ENCODE measurements around the gene CPM. TPM values are rescaled to one million over a fixed set of nuclear protein-coding genes. Genes with fewer than 3 reads are reported as not detected.

The CPM gene
- total and polyA plus RNA-seq, 4 donors, result 14.2 to 65.0 (median 24.0) TPM

- Histone ChIP-seq H3K36me3 (ENCODE audit: control insufficient read depth in 4 of 4, insufficient read depth in 3 of 4, low read depth in 1 of 4, low read length in 3 of 4) (peaks cover 7 to 42% (median 26%) of the 10 kb centered on the region in 4 donors), H3K9me3 (ENCODE audit: control insufficient read depth in 4 of 4, low read length in 3 of 4) (no peaks in the 10 kb centered on the region), H3K4me3 (ENCODE audit: low read depth in 1 of 3, low read length in 3 of 3) (no peak overlapping the region), H3K9ac (ENCODE audit: low read depth in 1 of 2, low read length in 2 of 2) (no peak overlapping the region), H3K4me1 (ENCODE audit: control insufficient read depth in 4 of 4, insufficient read depth in 4 of 4, low read length in 3 of 4) (peaks cover 0 to 11% (median 7%) of the 10 kb centered on the region in 4 donors), H3K27ac (ENCODE audit: low read depth in 1 of 2, low read length in 2 of 2) (no peak overlapping the region), H3K27me3 (ENCODE audit: control insufficient read depth in 4 of 4, insufficient read depth in 4 of 4, low read length in 3 of 4) (no peaks in the 10 kb centered on the region)
- DNase-seq (ENCODE audit: low spot score), result no peak
- TF ChIP-seq HNF4G (IDR thresholded peaks at IDR 0.05) (no peak), SP1 (IDR thresholded peaks at IDR 0.05) (no peak), ATF3 (IDR thresholded peaks at IDR 0.05) (no peak), ZBTB33 (IDR thresholded peaks at IDR 0.05) (no peak), FOXA1 (IDR thresholded peaks at IDR 0.05) (no peak), JUND (IDR thresholded peaks at IDR 0.05) (no peak), MAX (IDR thresholded peaks at IDR 0.05) (no peak), FOXA2 (IDR thresholded peaks at IDR 0.05) (no peak), NR2F2 (IDR thresholded peaks at IDR 0.05) (no peak), TAF1 (conservative IDR thresholded peaks at IDR 0.05) (no peak), HNF4A (conservative IDR thresholded peaks at IDR 0.05) (no peak), CTCF (IDR thresholded peaks at IDR 0.05; ENCODE audit: low read depth, low read length, missing input control) (no peak), YY1 (IDR thresholded peaks at IDR 0.05) (no peak), REST (IDR thresholded peaks at IDR 0.05) (no peak), RAD21 (IDR thresholded peaks at IDR 0.05) (no peak), GABPA (IDR thresholded peaks at IDR 0.05 in 1 of 2, conservative IDR thresholded peaks at IDR 0.05 in 1 of 2) (no peak), EGR1 (IDR thresholded peaks at IDR 0.05; ENCODE audit: low read depth in 2 of 2) (no peak), RXRA (IDR thresholded peaks at IDR 0.05) (no peak)
- 92% methylated on average over 6 of the region's 6 CpGs for WGBS
Observed at GRCh38 chr12:68831272-68831671, 101.7 kb downstream of the CPM start.
